HG03520 (cell line): ENCODE results near the gene BEX3.

Source experiments
- ATAC-seq: cut with Tn5 transposase; IDR thresholded peaks from one replicate; pipeline ENCODE4 v1.9.1; 2021; ENCODE audit warnings: mild to moderate bottlenecking, moderate library complexity; ENCODE audit not compliant: unreplicated experiment

Gene BEX3

GRCh38 chrX:103417933-103418332, 41.6 kb downstream of the BEX3 start:
- ATAC-seq: no peak

GRCh38 chrX:103418811-103419340, 42.5 kb downstream of the BEX3 start:
- ATAC-seq: no peak

GRCh38 chrX:103423955-103424638, 47.8 kb downstream of the BEX3 start:
- ATAC-seq: no peak
